HepG2 (cell line): ENCODE results near the gene TSSK3. TPM values are rescaled to one million over a fixed set of nuclear protein-coding genes. Genes with fewer than 3 reads are reported as not detected.

Experiments used
- ELF3 ChIP-seq: IDR thresholded peaks from 2 replicates; pipeline ENCODE4 v1.6.1; 2016; ENCODE audit warnings: missing genetic modification reagents, missing compliant biosample characterization
- GATA4 ChIP-seq: sonication (generic); IDR thresholded peaks from 2 replicates; pipeline ENCODE4 v1.6.1; 2016; ENCODE audit warnings: antibody characterized with exemption, low read depth, borderline replicate concordance
- HHEX ChIP-seq: IDR thresholded peaks from 2 replicates; pipeline ENCODE4 v1.6.1; 2016; ENCODE audit warnings: control low read depth
- HNRNPL ChIP-seq: fragments of 200-400 bp; formaldehyde crosslinking; IDR thresholded peaks from 2 replicates; pipeline ENCODE4 v1.6.1; 2017; ENCODE audit warnings: mild to moderate bottlenecking, low read depth, low read length
- HOXA3 ChIP-seq: sonication (generic); formaldehyde crosslinking; IDR thresholded peaks from 2 replicates; pipeline ENCODE4 v1.5.0; 2020; ENCODE audit warnings: missing genetic modification reagents
- KAT2B ChIP-seq: fragments of 150-350 bp; IDR thresholded peaks from 2 replicates; pipeline ENCODE4 v1.6.1; 2014; ENCODE audit warnings: low read depth, low read length, borderline replicate concordance
- KAT7 ChIP-seq: IDR thresholded peaks from 2 replicates; pipeline ENCODE4 v1.6.1; 2018; ENCODE audit warnings: borderline replicate concordance, missing compliant biosample characterization
- KDM5B ChIP-seq: sonication (generic); formaldehyde crosslinking; IDR thresholded peaks from 2 replicates; pipeline ENCODE4 v1.4.0; 2020; ENCODE audit warnings: missing genetic modification reagents, mild to moderate bottlenecking, borderline replicate concordance
- PHF5A ChIP-seq: IDR thresholded peaks from one replicate; pipeline ENCODE4 v1.6.1; 2018; ENCODE audit warnings: low read depth, missing genetic modification reagents; ENCODE audit not compliant: unreplicated experiment
- SAFB2 ChIP-seq: sonication (generic); formaldehyde crosslinking; IDR thresholded peaks from 2 replicates; pipeline ENCODE4 v1.5.1; 2020; ENCODE audit warnings: missing genetic modification reagents, low read depth, mild to moderate bottlenecking, borderline replicate concordance
- SALL1 ChIP-seq: sonication (generic); formaldehyde crosslinking; IDR thresholded peaks from 2 replicates; pipeline ENCODE4 v1.8.0; 2022; ENCODE audit warnings: mild to moderate bottlenecking, missing genetic modification reagents
- SIX1 ChIP-seq: sonication (generic); formaldehyde crosslinking; IDR thresholded peaks from 2 replicates; pipeline ENCODE4 v1.4.0; 2020; ENCODE audit warnings: missing genetic modification reagents, borderline replicate concordance
- SMAD9 ChIP-seq: sonication (generic); formaldehyde crosslinking; IDR thresholded peaks from 2 replicates; pipeline ENCODE4 v1.5.1; 2020; ENCODE audit warnings: mild to moderate bottlenecking, missing genetic modification reagents
- SRSF1 ChIP-seq: fragments of 200-400 bp; formaldehyde crosslinking; optimal IDR thresholded peaks from 2 replicates; pipeline ENCODE3; 2017; ENCODE audit warnings: mild to moderate bottlenecking, low read depth, low read length, moderate library complexity
- SSRP1 ChIP-seq: IDR thresholded peaks from 2 replicates; pipeline ENCODE4 v1.6.1; 2016; ENCODE audit warnings: control low read depth
- XRCC5 ChIP-seq: fragments of 200-400 bp; formaldehyde crosslinking; optimal IDR thresholded peaks from 2 replicates; pipeline ENCODE3; 2017; ENCODE audit warnings: mild to moderate bottlenecking, low read length
- ZFP1 ChIP-seq: IDR thresholded peaks from 2 replicates; pipeline ENCODE4 v1.6.1; 2016
- ZFP36L1 ChIP-seq: sonication (generic); formaldehyde crosslinking; IDR thresholded peaks from 2 replicates; pipeline ENCODE4 v1.8.0; 2022; ENCODE audit warnings: mild to moderate bottlenecking, missing genetic modification reagents, moderate library complexity
- ZNF30 ChIP-seq: sonication (generic); formaldehyde crosslinking; IDR thresholded peaks from 2 replicates; pipeline ENCODE4 v1.5.0; 2020; ENCODE audit warnings: mild to moderate bottlenecking, missing genetic modification reagents
- ZNF331 ChIP-seq: sonication (generic); formaldehyde crosslinking; IDR thresholded peaks from 2 replicates; pipeline ENCODE4 v1.4.0; 2020; ENCODE audit warnings: missing genetic modification reagents
- ZNF33A ChIP-seq: sonication (generic); formaldehyde crosslinking; IDR thresholded peaks from 2 replicates; pipeline ENCODE4 v1.5.1; 2020; ENCODE audit warnings: missing genetic modification reagents, mild to moderate bottlenecking, moderate library complexity, borderline replicate concordance
- ZNF432 ChIP-seq: sonication (generic); formaldehyde crosslinking; IDR thresholded peaks from 2 replicates; pipeline ENCODE4 v1.5.0; 2020; ENCODE audit warnings: missing genetic modification reagents, mild to moderate bottlenecking, borderline replicate concordance
- ZNF709 ChIP-seq: sonication (generic); formaldehyde crosslinking; IDR thresholded peaks from 2 replicates; pipeline ENCODE4 v1.5.0; 2020; ENCODE audit warnings: mild to moderate bottlenecking, missing genetic modification reagents
- ZNF788 ChIP-seq: sonication (generic); formaldehyde crosslinking; IDR thresholded peaks from 2 replicates; pipeline ENCODE4 v1.5.0; 2020; ENCODE audit warnings: mild to moderate bottlenecking, missing genetic modification reagents, borderline replicate concordance
- ZSCAN12 ChIP-seq: sonication (generic); formaldehyde crosslinking; IDR thresholded peaks from 2 replicates; pipeline ENCODE4 v1.9.0; 2021; ENCODE audit warnings: mild to moderate bottlenecking, missing genetic modification reagents
- polyA plus RNA-seq, 8 experiments: library from polyadenylated mRNA; depleted of rRNA in 3 of 8; stranded (reverse) in 7 of 8; unstranded in 1 of 8; fragments of >200 nt; fragmentation: Illumina TruSeq in 4 of 8; extraction: Trizol in 4 of 8; gene quantifications; 2 replicates each; pipeline versions ENCODE4 v1.2.1 to v1.2.3, GENCODE V29; 2011 to 2016; ENCODE audit warnings: low read depth in 4 of 8, missing spikeins in 1 of 8, mixed read lengths in 1 of 8; ENCODE audit not compliant: insufficient read depth in 1 of 8
- total RNA-seq, 5 experiments: library from RNA; depleted of rRNA; stranded (reverse); fragments of >200 nt; fragmentation: Illumina TruSeq; extraction: Trizol; gene quantifications; 2 replicates each; pipeline ENCODE4 v1.2.3, GENCODE V29; 2016; ENCODE audit warnings: low read depth in 1 of 5
- TF ChIP-seq, protein P1 (sequence below): sonication (generic); formaldehyde crosslinking; conservative IDR thresholded peaks from 2 replicates; pipeline ENCODE4 v1.4.0; 2020; ENCODE audit warnings: missing genetic modification reagents
- TF ChIP-seq, protein P2 (sequence below): IDR thresholded peaks from 2 replicates; pipeline ENCODE4 v1.6.1; 2016; ENCODE audit warnings: mild to moderate bottlenecking
- TF ChIP-seq, protein P3 (sequence below): sonication (generic); formaldehyde crosslinking; conservative IDR thresholded peaks from 2 replicates; pipeline ENCODE4 v1.4.0; 2020; ENCODE audit warnings: missing genetic modification reagents

The TSSK3 gene
- total and polyA plus RNA-seq, 2 of the 13 experiments (the other 11 are each of a cell fraction or from before 2014, with no cell fraction given) = 1.0 to 1.1 TPM

DNA sequence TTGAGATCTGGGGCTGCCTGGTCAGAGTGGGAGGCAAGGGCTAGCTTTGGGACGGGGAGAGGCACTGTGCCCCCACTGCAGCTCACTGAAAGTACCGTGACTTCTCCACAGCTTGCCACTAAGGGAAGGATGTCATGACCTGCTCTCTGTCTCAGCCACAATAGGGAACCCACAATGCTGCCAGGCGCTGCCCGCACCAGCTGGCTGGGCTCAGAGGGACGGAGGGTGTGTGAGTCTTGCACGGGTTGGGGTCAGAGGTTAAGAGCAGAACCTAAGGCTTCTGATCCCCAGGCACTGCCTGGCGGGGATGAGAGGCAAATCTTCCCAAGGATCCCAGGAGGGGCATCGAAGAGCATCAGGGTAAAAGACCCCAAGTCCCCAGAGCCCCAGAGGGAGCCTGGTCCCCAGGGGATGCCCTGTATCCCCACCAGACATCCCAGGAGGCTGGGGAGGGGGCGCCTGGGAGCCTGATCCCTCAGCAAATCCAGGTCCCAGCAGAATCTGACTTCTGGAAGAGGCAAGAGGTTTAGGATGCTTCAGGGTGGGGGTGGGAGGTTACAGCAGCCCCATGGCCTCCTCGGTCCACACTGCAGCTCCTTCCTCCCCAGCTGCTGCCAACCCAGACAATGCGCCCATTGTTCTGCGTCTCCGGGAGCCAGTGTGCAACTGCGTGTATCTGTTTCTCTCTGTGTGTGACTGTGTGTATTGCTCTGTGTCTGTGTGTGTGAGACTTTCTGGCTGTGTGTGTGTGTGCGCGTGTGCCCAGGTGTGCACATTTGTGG lies 24.3 kb upstream of the TSSK3 start (continued):
- no peak for TF ChIP-seq ZNF33A
- no peak for TF ChIP-seq ZNF432 (CRISPR knock-in tag)
- TF ChIP-seq ZNF788 (CRISPR knock-in tag) = peak; percentile 73; the same call in 1 of the 2 replicates
- TF ChIP-seq, protein P1, sequence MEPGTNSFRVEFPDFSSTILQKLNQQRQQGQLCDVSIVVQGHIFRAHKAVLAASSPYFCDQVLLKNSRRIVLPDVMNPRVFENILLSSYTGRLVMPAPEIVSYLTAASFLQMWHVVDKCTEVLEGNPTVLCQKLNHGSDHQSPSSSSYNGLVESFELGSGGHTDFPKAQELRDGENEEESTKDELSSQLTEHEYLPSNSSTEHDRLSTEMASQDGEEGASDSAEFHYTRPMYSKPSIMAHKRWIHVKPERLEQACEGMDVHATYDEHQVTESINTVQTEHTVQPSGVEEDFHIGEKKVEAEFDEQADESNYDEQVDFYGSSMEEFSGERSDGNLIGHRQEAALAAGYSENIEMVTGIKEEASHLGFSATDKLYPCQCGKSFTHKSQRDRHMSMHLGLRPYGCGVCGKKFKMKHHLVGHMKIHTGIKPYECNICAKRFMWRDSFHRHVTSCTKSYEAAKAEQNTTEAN (CRISPR knock-in tag) = peak; percentile 99
- TF ChIP-seq ZSCAN12 (CRISPR knock-in tag) = no peak
- TF ChIP-seq, protein P2, sequence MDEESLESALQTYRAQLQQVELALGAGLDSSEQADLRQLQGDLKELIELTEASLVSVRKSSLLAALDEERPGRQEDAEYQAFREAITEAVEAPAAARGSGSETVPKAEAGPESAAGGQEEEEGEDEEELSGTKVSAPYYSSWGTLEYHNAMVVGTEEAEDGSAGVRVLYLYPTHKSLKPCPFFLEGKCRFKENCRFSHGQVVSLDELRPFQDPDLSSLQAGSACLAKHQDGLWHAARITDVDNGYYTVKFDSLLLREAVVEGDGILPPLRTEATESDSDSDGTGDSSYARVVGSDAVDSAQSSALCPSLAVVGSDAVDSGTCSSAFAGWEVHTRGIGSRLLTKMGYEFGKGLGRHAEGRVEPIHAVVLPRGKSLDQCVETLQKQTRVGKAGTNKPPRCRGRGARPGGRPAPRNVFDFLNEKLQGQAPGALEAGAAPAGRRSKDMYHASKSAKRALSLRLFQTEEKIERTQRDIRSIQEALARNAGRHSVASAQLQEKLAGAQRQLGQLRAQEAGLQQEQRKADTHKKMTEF (CRISPR knock-in tag) = 0 out of 2 replicates have a peak, but pooled peaks have one; percentile 31
- 0 out of 2 replicates have a peak, but pooled peaks have one; percentile 36 for TF ChIP-seq KDM5B (CRISPR knock-in tag)
- TF ChIP-seq SIX1 (CRISPR knock-in tag) = no peak
- TF ChIP-seq HOXA3 (CRISPR knock-in tag) = peak; percentile 27; the same call in 1 of the 2 replicates
- TF ChIP-seq ZNF30 (CRISPR knock-in tag) = no peak
- TF ChIP-seq HHEX = no peak
- no peak for TF ChIP-seq ZFP1 (CRISPR knock-in tag)
- no peak for TF ChIP-seq SMAD9
- TF ChIP-seq, protein P3, sequence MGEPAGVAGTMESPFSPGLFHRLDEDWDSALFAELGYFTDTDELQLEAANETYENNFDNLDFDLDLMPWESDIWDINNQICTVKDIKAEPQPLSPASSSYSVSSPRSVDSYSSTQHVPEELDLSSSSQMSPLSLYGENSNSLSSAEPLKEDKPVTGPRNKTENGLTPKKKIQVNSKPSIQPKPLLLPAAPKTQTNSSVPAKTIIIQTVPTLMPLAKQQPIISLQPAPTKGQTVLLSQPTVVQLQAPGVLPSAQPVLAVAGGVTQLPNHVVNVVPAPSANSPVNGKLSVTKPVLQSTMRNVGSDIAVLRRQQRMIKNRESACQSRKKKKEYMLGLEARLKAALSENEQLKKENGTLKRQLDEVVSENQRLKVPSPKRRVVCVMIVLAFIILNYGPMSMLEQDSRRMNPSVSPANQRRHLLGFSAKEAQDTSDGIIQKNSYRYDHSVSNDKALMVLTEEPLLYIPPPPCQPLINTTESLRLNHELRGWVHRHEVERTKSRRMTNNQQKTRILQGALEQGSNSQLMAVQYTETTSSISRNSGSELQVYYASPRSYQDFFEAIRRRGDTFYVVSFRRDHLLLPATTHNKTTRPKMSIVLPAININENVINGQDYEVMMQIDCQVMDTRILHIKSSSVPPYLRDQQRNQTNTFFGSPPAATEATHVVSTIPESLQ (CRISPR knock-in tag) = no peak
- TF ChIP-seq KAT2B = no peak
- no peak for TF ChIP-seq KAT7
- TF ChIP-seq SRSF1 = no peak
- TF ChIP-seq GATA4 = no peak
- no peak for TF ChIP-seq PHF5A (CRISPR knock-in tag)
- TF ChIP-seq HNRNPL = 0 out of 2 replicates have a peak, but pooled peaks have one; percentile 50
- TF ChIP-seq XRCC5 = peak; percentile 61
- 0 out of 2 replicates have a peak, but pooled peaks have one; percentile 13 for TF ChIP-seq SALL1 (CRISPR knock-in tag)
- no peak for TF ChIP-seq ZNF709 (CRISPR knock-in tag)
- no peak for TF ChIP-seq SSRP1 (CRISPR knock-in tag)
- TF ChIP-seq ZNF331 (CRISPR knock-in tag) = no peak; the same call in 1 of the 2 replicates
- 0 out of 2 replicates have a peak, but pooled peaks have one; percentile 13 for TF ChIP-seq ELF3 (CRISPR knock-in tag)
- TF ChIP-seq SAFB2 (CRISPR knock-in tag) = no peak
- TF ChIP-seq ZFP36L1 = no peak
